Natural killer cell treated with Interleukin-12 subunit alpha and Interleukin-12 subunit beta and Interleukin-15 and Interleukin-18, amount 100 ng/mL, for 72 hours (primary cell): ENCODE data around the gene ATRNL1. TPM values are rescaled to one million over a fixed set of nuclear protein-coding genes. Genes with fewer than 3 reads are reported as not detected.

ENCODE experiments used
- ATAC-seq, 2 donors: fragments of 150-1000 bp; cut with Tn5 transposase in 1 of 2; sonication (Bioruptor Pico), chemical (Tn5 transposase) in 1 of 2; 2 replicates each; pipeline ENCODE4 v1.10.0; 2021
- DNase-seq: peaks from one replicate; pipeline ENCODE4 v3.0.0; 2022; ENCODE audit warnings: low spot score
- H3K27ac Mint-ChIP-seq, 2 donors: 1 replicate in 1 of 2; 2 replicates in 1 of 2; pipeline ENCODE4 v1.8.0; 2022; ENCODE audit warnings: mixed read lengths in 2 of 2, mild to moderate bottlenecking in 1 of 2, moderate library complexity in 1 of 2
- H3K27me3 Mint-ChIP-seq, 2 donors: 1 replicate in 1 of 2; 2 replicates in 1 of 2; pipeline ENCODE4 v1.8.0; 2022; ENCODE audit warnings: mixed read lengths in 2 of 2
- H3K36me3 Mint-ChIP-seq: one replicate; pipeline ENCODE4 v1.8.0; 2022; ENCODE audit warnings: mixed read lengths
- H3K4me1 Mint-ChIP-seq, 2 donors: 1 replicate in 1 of 2; 2 replicates in 1 of 2; pipeline ENCODE4 v1.8.0; 2022; ENCODE audit warnings: low read depth in 2 of 2, mixed read lengths in 2 of 2, mild to moderate bottlenecking in 1 of 2
- H3K4me3 Mint-ChIP-seq: one replicate; pipeline ENCODE4 v1.8.0; 2022; ENCODE audit warnings: mixed read lengths
- H3K9me3 Mint-ChIP-seq: 2 replicates; pipeline ENCODE4 v1.8.0; 2022; ENCODE audit warnings: mixed read lengths
- total RNA-seq, 2 donors: library from RNA; stranded (reverse); gene quantifications; one replicate each; pipeline ENCODE4 v1.2.3, GENCODE V29; 2022

The ATRNL1 gene
- total RNA-seq, 2 donors from 2014 or later: not detected

DNA sequence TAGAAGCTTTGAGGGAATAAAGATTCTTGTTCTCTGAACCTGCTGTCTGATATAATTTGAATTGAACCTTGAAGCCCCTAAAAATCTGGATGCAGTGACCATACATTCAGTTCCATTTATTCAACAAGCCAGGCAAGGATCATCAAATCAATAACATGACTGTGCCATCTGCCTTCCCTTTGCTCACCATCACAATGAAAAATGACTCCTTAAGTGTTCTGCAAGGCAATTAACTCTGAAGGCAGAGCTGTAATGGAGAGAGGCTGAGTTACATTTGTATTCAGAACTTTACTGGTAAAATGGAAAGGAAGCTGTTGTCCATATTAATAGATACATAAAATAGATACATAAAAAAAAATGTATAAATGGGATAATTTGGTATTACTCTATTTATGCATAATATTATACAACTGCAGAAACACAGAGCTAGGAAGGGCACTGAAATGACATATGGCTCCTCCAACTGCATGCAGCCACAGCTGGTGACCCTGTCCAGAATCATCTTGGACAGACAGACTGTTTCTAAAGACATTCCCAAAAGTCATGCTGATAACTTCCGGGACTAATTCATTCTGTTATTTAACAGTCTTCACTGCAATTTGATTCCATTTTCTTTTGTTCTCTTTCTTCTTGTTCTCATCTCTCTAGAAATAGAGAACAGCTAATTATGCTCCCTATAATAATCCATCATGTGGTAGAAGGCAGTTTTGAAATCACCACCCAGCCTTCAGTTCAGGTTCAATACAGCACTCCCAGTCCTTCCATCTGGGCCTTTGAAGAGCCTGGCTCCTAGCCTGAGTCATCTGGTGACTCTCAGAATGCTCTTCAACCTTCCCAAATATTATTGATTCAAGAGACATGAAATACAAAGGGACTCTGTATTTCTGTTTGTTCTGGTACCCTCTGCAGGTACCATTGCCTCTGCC is 767.3 kb downstream of the ATRNL1 start:
- no peaks in the 10 kb centered on the region for H3K4me1 Mint-ChIP-seq
- ATAC-seq (no peak), DNase-seq (no peak)
- no peak overlapping the region for H3K27ac Mint-ChIP-seq
- H3K4me3 Mint-ChIP-seq: no peak overlapping the region
- H3K9me3 Mint-ChIP-seq: peaks cover 8% of the 10 kb centered on the region
- no peaks in the 10 kb centered on the region for H3K36me3 Mint-ChIP-seq
- no peaks in the 10 kb centered on the region for H3K27me3 Mint-ChIP-seq

GRCh38 chr10:115861455-115861854 is 768.3 kb downstream of the ATRNL1 start:
- H3K4me1 Mint-ChIP-seq: no peaks in the 10 kb centered on the region
- H3K36me3 Mint-ChIP-seq: no peaks in the 10 kb centered on the region
- ATAC-seq: no peak

GRCh38 chr10:115861864-115862263 is 768.7 kb downstream of the ATRNL1 start:
- ATAC-seq: no peak

More at GRCh38 chr10:115861455-115861854, 768.3 kb downstream of the ATRNL1 start:
- H3K9me3 Mint-ChIP-seq: peaks cover 8% of the 10 kb centered on the region
- no peak for DNase-seq
- H3K27me3 Mint-ChIP-seq: no peaks in the 10 kb centered on the region
- no peak overlapping the region for H3K27ac Mint-ChIP-seq
- no peak overlapping the region for H3K4me3 Mint-ChIP-seq

DNA sequence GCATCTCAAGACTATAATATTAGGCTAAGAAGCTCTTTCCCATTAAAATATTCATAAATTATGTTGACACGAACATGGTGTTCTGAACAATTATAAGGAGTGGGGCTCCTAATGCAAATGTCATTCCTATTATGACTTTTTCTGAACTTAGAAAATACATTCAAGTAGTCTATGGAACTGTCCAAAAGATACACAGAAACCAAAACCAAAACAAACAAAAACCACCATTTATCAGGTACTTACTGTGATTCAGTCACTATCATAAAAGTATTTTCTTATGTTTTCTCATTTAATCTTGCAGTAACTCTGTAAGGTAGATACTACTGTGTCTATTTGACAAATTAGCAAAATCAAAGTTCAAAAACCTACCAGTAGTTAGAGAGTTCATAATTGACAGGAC is 773.0 kb downstream of the ATRNL1 start:
- Mint-ChIP-seq H3K9me3 (peaks cover 3% of the 10 kb centered on the region), H3K27me3 (no peaks in the 10 kb centered on the region), H3K36me3 (no peaks in the 10 kb centered on the region), H3K27ac (no peak overlapping the region), H3K4me3 (no peak overlapping the region), H3K4me1 (no peaks in the 10 kb centered on the region)
- ATAC-seq (no peak), DNase-seq (no peak)

More at GRCh38 chr10:115861864-115862263, 768.7 kb downstream of the ATRNL1 start:
- Mint-ChIP-seq H3K36me3 (no peaks in the 10 kb centered on the region), H3K9me3 (peaks cover 8% of the 10 kb centered on the region), H3K27ac (no peak overlapping the region), H3K27me3 (no peaks in the 10 kb centered on the region), H3K4me1 (no peaks in the 10 kb centered on the region), H3K4me3 (no peak overlapping the region)
- no peak for DNase-seq

DNA sequence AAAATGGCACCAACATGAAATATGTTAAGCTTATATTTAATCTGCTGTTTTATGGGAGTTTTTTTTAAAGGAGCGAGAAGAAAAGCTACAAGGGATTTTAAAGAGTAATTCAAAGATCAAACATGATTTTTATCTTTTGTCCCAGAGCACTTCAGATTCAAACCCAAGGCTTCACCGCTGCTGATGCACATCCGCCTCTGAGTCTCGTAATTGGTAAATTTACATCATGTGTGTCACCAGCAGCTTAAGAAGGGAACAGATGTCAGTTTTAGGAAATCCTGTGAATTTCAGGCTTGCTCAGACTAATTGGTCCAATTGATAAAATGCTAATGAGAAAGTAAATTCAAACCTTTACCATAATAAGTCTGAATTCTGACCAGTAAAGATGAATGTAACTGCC is 773.5 kb downstream of the ATRNL1 start:
- no peak overlapping the region for H3K27ac Mint-ChIP-seq
- H3K36me3 Mint-ChIP-seq: no peaks in the 10 kb centered on the region
- ATAC-seq: no peak
- no peak overlapping the region for H3K4me3 Mint-ChIP-seq
- no peaks in the 10 kb centered on the region for H3K4me1 Mint-ChIP-seq
- no peaks in the 10 kb centered on the region for H3K27me3 Mint-ChIP-seq
- no peak for DNase-seq
- H3K9me3 Mint-ChIP-seq: peaks cover 3% of the 10 kb centered on the region

DNA sequence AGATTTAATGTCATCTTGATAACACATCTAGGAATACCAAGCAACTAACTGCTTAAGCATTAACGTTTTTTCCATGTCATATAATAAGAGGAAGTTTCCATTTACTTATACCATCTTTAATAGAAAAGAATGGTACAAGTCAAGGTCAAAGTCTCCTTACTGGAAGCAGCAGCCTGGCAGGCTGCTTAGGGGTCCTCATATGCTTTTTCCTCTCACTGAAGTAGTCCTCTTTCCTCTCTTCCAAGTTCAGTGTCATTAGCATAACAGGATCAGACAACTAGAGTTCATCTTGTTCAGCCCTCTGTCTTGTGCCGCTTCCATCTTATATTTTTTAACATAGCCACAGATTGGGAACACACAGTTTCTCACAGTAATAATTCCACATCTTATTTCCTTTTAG is 774.1 kb downstream of the ATRNL1 start:
- DNase-seq (no peak), ATAC-seq (no peak)
- Mint-ChIP-seq H3K27ac (no peak overlapping the region), H3K4me1 (no peaks in the 10 kb centered on the region), H3K27me3 (no peaks in the 10 kb centered on the region), H3K4me3 (no peak overlapping the region), H3K9me3 (peaks cover 3% of the 10 kb centered on the region), H3K36me3 (no peaks in the 10 kb centered on the region)

GRCh38 chr10:115871855-115872254 is 778.7 kb downstream of the ATRNL1 start:
- Mint-ChIP-seq H3K4me3 (no peak overlapping the region), H3K27me3 (no peaks in the 10 kb centered on the region), H3K9me3 (peaks cover 10% of the 10 kb centered on the region), H3K4me1 (no peaks in the 10 kb centered on the region), H3K36me3 (no peaks in the 10 kb centered on the region), H3K27ac (no peak overlapping the region)
- no peak for DNase-seq
- no peak for ATAC-seq

- no peak overlapping the region for H3K27ac Mint-ChIP-seq
- no peaks in the 10 kb centered on the region for H3K4me1 Mint-ChIP-seq
- no peak overlapping the region for H3K4me3 Mint-ChIP-seq
- no peak for DNase-seq
- H3K36me3 Mint-ChIP-seq: no peaks in the 10 kb centered on the region
- H3K27me3 Mint-ChIP-seq: no peaks in the 10 kb centered on the region
- no peak for ATAC-seq
- peaks cover 10% of the 10 kb centered on the region for H3K9me3 Mint-ChIP-seq
Measured at GRCh38 chr10:115875172-115875571, 782.0 kb downstream of the ATRNL1 start.

DNA sequence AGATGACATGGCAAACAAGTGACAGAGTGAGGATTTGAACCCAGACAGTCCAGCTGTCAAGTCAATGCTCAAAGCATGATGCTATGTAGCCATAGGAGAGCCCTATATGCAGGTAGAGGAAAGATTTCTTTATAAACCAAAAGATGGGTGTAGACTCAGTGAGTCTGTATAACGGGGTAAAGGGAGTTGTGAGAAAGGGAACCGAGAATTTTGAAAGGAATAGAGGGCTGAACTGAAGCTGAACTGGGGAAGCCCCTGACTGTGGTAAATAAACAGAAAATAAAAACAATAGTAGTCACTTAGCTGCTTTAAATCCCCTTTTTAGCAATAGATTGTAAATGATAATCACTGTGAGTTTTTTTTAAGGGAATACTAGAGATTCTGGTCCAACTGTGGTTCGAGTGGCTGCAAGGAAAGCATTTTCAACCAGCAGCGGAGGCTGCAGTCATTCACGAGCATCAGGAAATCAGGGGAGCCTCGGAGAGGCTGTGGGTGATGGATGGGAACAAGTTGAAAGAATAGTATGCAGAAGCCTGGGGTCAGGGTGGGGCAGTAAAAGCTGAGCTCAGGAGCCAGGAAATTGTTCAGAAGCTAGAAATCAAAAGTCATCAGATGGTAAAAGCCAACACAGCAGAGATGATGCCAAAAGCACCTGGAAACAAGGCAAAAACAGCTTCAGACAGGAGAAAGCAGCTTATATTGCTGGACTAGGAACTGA is 786.4 kb downstream of the ATRNL1 start:
- ATAC-seq: no peak
- Mint-ChIP-seq H3K27ac (no peak overlapping the region), H3K4me3 (no peak overlapping the region), H3K9me3 (peaks cover 16% of the 10 kb centered on the region), H3K36me3 (no peaks in the 10 kb centered on the region), H3K27me3 (no peaks in the 10 kb centered on the region), H3K4me1 (no peaks in the 10 kb centered on the region)
- no peak for DNase-seq

GRCh38 chr10:115882021-115882420 is 788.9 kb downstream of the ATRNL1 start:
- no peak for DNase-seq
- no peak for ATAC-seq
- Mint-ChIP-seq H3K4me3 (no peak overlapping the region), H3K4me1 (no peaks in the 10 kb centered on the region), H3K9me3 (peaks cover 13% of the 10 kb centered on the region), H3K27me3 (no peaks in the 10 kb centered on the region), H3K27ac (no peak overlapping the region), H3K36me3 (no peaks in the 10 kb centered on the region)

DNA sequence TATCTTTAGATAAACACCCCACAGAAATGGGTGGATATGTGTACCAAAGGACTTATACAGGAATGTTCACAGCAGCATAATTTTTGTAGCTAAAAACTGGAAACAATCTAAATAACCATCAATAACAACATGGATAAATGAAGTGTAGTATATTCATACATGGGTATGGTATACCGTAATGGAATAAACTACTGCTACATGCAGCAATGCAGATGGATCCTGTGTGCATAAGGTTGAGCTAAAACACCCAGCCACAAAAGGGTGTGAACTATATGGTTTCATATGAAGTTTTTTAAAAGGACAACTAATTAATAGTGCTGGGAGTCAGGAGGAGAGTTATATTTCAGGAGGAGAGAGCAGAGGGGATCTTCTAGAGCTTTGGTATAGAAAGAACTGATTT is 790.2 kb downstream of the ATRNL1 start:
- H3K9me3 Mint-ChIP-seq: peaks cover 21% of the 10 kb centered on the region
- H3K36me3 Mint-ChIP-seq: no peaks in the 10 kb centered on the region
- H3K4me1 Mint-ChIP-seq: no peaks in the 10 kb centered on the region
- DNase-seq: no peak
- H3K27me3 Mint-ChIP-seq: no peaks in the 10 kb centered on the region
- H3K4me3 Mint-ChIP-seq: no peak overlapping the region
- no peak overlapping the region for H3K27ac Mint-ChIP-seq
- ATAC-seq: no peak

DNA sequence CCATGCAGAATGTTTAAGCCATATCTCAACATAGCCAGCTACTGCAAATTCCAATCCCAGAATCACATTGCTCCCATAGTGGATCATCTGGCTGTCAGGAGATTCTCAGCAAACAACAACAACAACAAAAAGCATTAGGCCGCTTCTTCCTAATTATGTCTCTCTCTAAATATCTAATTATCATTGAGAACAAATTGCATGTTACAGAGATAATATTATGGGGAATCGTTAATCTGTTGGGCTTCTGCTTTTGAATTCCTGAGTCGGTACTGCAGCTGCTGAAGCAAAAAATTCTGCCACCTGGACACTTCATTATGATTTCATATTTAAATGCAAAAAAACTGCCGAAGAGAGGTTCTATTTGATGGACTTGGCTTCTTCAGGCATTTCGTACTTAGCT is 791.2 kb downstream of the ATRNL1 start:
- no peaks in the 10 kb centered on the region for H3K27me3 Mint-ChIP-seq
- no peak for DNase-seq
- H3K4me1 Mint-ChIP-seq: no peaks in the 10 kb centered on the region
- no peak overlapping the region for H3K27ac Mint-ChIP-seq
- no peak overlapping the region for H3K4me3 Mint-ChIP-seq
- ATAC-seq: no peak
- no peaks in the 10 kb centered on the region for H3K36me3 Mint-ChIP-seq
- peaks cover 23% of the 10 kb centered on the region for H3K9me3 Mint-ChIP-seq

DNA sequence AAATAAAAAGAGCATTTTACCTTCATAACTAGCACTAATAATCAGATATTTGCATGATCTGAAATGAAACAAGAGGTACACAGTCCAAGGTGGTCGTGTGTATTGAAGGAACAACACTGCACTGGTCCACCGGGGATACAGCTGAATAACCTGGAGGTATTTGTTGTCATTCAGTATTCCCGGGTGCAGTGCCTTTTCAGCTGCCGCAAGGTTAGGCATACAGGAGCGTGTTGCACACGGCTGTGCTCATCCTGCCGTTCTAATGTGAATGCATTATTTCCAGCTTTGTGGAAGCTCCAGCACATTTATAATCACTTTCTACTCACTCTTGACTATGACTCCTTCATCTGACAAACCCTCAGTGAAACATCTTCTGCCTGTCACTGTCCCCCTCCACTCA is 802.0 kb downstream of the ATRNL1 start:
- Mint-ChIP-seq H3K4me1 (no peaks in the 10 kb centered on the region), H3K9me3 (peaks cover 7% of the 10 kb centered on the region), H3K27ac (no peak overlapping the region), H3K36me3 (no peaks in the 10 kb centered on the region), H3K27me3 (no peaks in the 10 kb centered on the region), H3K4me3 (no peak overlapping the region)
- no peak for DNase-seq
- no peak for ATAC-seq

- Mint-ChIP-seq H3K27ac (no peak overlapping the region), H3K4me3 (no peak overlapping the region), H3K36me3 (no peaks in the 10 kb centered on the region), H3K9me3 (peaks cover 5% of the 10 kb centered on the region), H3K27me3 (no peaks in the 10 kb centered on the region), H3K4me1 (no peaks in the 10 kb centered on the region)
- ATAC-seq (peak in 1 of 2 donors; percentile 36), DNase-seq (no peak)
Measured at GRCh38 chr10:115898242-115898641, 805.1 kb downstream of the ATRNL1 start.
